SKM-1 treated with dmso at 0.1 percent for 144 hours (cell line): Measurements from ENCODE around the gene MSLN.
A peak's percentile ranks its signal among the peaks of the same experiment; 100 is the strongest.
"Not testable (repeated sequence)": the region's sequence is repeated elsewhere in the genome, so short reads cannot be mapped to it uniquely, and the experiment has no call there.

Source experiments
- DNase-seq: peaks from one replicate; lab custom pipeline; 2025; ENCODE audit not compliant: unreplicated experiment; lab: John Stamatoyannopoulos, UW

MSLN gene

GRCh38 chr16:734208-734980 is 26.1 kb upstream of the MSLN start:
- DNase-seq, result no peak

GRCh38 chr16:734981-735881 is 25.3 kb upstream of the MSLN start:
- DNase-seq, result no peak

GRCh38 chr16:735982-736453 is 24.5 kb upstream of the MSLN start:
- DNase-seq, result no peak

- no peak for DNase-seq
Measured at GRCh38 chr16:736936-737481, 23.5 kb upstream of the MSLN start.

GRCh38 chr16:739560-740458 is 20.7 kb upstream of the MSLN start:
- DNase-seq, result no peak

GRCh38 chr16:740459-740763 is 20.1 kb upstream of the MSLN start:
- no peak for DNase-seq

GRCh38 chr16:740764-741505 is 19.6 kb upstream of the MSLN start, which contains the start of gene CIAO3:
Gene CIAO3, minus strand, starts transcription at chr16:740997. Its CDS starts 12 bp downstream, at chr16:740985.
- DNase-seq, result peak; percentile 55

- no peak for DNase-seq
Measured at GRCh38 chr16:741986-742629, 18.4 kb upstream of the MSLN start.

- not testable (repeated sequence) for DNase-seq
Measured at GRCh38 chr16:742894-743293, 17.6 kb upstream of the MSLN start.

GRCh38 chr16:743794-744500 is 16.6 kb upstream of the MSLN start:
- no peak for DNase-seq

- DNase-seq, result no peak
Measured at GRCh38 chr16:745739-746138, 14.8 kb upstream of the MSLN start.

- no peak for DNase-seq
Measured at GRCh38 chr16:746637-747036, 13.9 kb upstream of the MSLN start.

GRCh38 chr16:747978-748746 is 12.4 kb upstream of the MSLN start:
- DNase-seq, result no peak

- no peak for DNase-seq
Measured at GRCh38 chr16:749010-749409, 11.5 kb upstream of the MSLN start.

GRCh38 chr16:750485-750884 is 10.0 kb upstream of the MSLN start:
- DNase-seq, result no peak

- no peak for DNase-seq
Measured at GRCh38 chr16:751152-752006, 9.2 kb upstream of the MSLN start.

GRCh38 chr16:752007-752312 is 8.6 kb upstream of the MSLN start:
- DNase-seq, result no peak
